ENCODE measurements around the gene NEK4. TPM values are rescaled to one million over a fixed set of nuclear protein-coding genes. Genes with fewer than 3 reads are reported as not detected.

The NEK4 gene
- total RNA-seq, 2 donors from 2014 or later = 7.3 to 14.7 TPM

GRCh38 chr3:52789746-52790040, 19.0 kb upstream of the NEK4 start:
- Mint-ChIP-seq H3K27ac (no peak overlapping the region), H3K36me3 (ENCODE audit: low read depth) (no peaks in the 10 kb centered on the region), H3K4me3 (no peak overlapping the region), H3K27me3 (peaks cover 15% of the 10 kb centered on the region), H3K4me1 (peaks cover 3% of the 10 kb centered on the region)
- DNase-seq = no peak
- H3K9me3 ChIP-seq (ENCODE audit: control insufficient read depth, low read length, poor library complexity, severe bottlenecking) = no peaks in the 10 kb centered on the region
- ATAC-seq = no peak

- Mint-ChIP-seq H3K27me3 (peaks cover 15% of the 10 kb centered on the region), H3K27ac (no peak overlapping the region), H3K4me3 (no peak overlapping the region), H3K36me3 (ENCODE audit: low read depth) (no peaks in the 10 kb centered on the region), H3K4me1 (peaks cover 3% of the 10 kb centered on the region)
- ATAC-seq (no peak), DNase-seq (no peak)
- no peaks in the 10 kb centered on the region for H3K9me3 ChIP-seq (ENCODE audit: control insufficient read depth, low read length, poor library complexity, severe bottlenecking)
Measured at GRCh38 chr3:52788890-52789745, 18.4 kb upstream of the NEK4 start.

- no peak for ATAC-seq
- Mint-ChIP-seq H3K27me3 (peaks cover 25% of the 10 kb centered on the region), H3K36me3 (ENCODE audit: low read depth) (no peaks in the 10 kb centered on the region), H3K4me1 (peaks cover 3% of the 10 kb centered on the region), H3K4me3 (no peak overlapping the region), H3K27ac (no peak overlapping the region)
- DNase-seq = no peak
- no peaks in the 10 kb centered on the region for H3K9me3 ChIP-seq (ENCODE audit: control insufficient read depth, low read length, poor library complexity, severe bottlenecking)
Measured at GRCh38 chr3:52787672-52788625, 17.2 kb upstream of the NEK4 start.

- Mint-ChIP-seq H3K27me3 (peaks cover 32% of the 10 kb centered on the region), H3K36me3 (ENCODE audit: low read depth) (no peaks in the 10 kb centered on the region), H3K4me1 (peaks cover 3% of the 10 kb centered on the region), H3K4me3 (no peak overlapping the region), H3K27ac (no peak overlapping the region)
- no peak for DNase-seq
- no peak for ATAC-seq
- no peaks in the 10 kb centered on the region for H3K9me3 ChIP-seq (ENCODE audit: control insufficient read depth, low read length, poor library complexity, severe bottlenecking)
Measured at GRCh38 chr3:52787246-52787645, 16.5 kb upstream of the NEK4 start.

GRCh38 chr3:52786330-52787215, 15.8 kb upstream of the NEK4 start:
- DNase-seq (no peak), ATAC-seq (no peak)
- Mint-ChIP-seq H3K27me3 (peaks cover 38% of the 10 kb centered on the region), H3K4me1 (peaks cover 3% of the 10 kb centered on the region), H3K4me3 (no peak overlapping the region), H3K27ac (no peak overlapping the region), H3K36me3 (ENCODE audit: low read depth) (no peaks in the 10 kb centered on the region)
- H3K9me3 ChIP-seq (ENCODE audit: control insufficient read depth, low read length, poor library complexity, severe bottlenecking) = no peaks in the 10 kb centered on the region

- Mint-ChIP-seq H3K4me1 (peaks cover 3% of the 10 kb centered on the region), H3K4me3 (no peak overlapping the region), H3K27ac (peak overlapping the region; percentile 43), H3K27me3 (peaks cover 29% of the 10 kb centered on the region), H3K36me3 (ENCODE audit: low read depth) (no peaks in the 10 kb centered on the region)
- DNase-seq (no peak), ATAC-seq (no peak)
- H3K9me3 ChIP-seq (ENCODE audit: control insufficient read depth, low read length, poor library complexity, severe bottlenecking) = no peaks in the 10 kb centered on the region
Measured at GRCh38 chr3:52784931-52785590, 14.3 kb upstream of the NEK4 start.

DNA sequence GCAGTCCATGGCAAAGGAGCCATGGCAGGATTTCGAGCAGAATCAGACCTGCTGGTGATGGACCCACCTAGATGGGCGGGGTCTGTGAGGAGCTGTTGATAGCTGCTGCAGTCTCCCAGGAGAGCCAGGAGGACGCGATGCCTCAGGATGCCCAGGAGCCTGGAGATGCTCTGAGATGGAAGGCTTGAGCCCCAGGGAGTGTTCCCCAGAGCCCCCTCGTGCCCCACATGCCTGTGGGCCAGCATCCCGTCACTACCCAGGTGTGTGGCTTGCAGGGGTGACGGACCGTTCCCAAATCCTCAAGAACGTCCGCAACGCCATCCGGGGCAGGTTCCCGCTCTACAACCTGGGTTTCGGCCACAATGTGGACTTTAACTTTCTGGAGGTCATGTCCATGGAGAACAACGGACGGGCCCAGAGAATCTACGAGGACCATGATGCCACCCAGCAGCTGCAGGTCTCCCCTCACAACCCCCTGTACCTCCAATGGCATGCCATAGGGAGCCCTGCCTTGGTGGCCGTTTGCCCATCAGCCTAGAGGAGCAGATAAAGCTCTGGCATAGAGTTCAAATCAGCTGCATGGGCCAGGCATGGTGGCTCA, 13.4 kb upstream of the NEK4 start:
- no peak for ATAC-seq
- Mint-ChIP-seq H3K36me3 (ENCODE audit: low read depth) (no peaks in the 10 kb centered on the region), H3K4me3 (no peak overlapping the region), H3K27ac (no peak overlapping the region), H3K4me1 (peaks cover 3% of the 10 kb centered on the region), H3K27me3 (peaks cover 35% of the 10 kb centered on the region)
- no peaks in the 10 kb centered on the region for H3K9me3 ChIP-seq (ENCODE audit: control insufficient read depth, low read length, poor library complexity, severe bottlenecking)
- DNase-seq = no peak

DNA sequence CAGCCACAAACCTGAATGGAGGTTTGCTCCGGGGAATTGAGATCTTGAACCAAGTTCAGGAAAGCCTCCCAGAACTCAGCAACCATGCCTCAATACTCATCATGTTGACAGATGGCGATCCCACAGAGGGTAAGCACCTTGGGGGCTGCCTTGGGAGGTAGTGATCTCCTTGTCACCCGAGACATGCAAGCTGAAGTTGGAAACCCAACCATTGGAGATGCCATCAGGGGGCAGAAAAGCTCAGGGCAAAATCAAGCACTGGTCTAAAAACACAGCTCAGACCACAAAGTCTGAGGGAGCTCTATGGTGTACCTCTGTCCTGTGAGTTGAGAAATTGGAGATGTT, 12.4 kb upstream of the NEK4 start:
- no peaks in the 10 kb centered on the region for H3K36me3 Mint-ChIP-seq (ENCODE audit: low read depth)
- no peak for ATAC-seq
- H3K4me3 Mint-ChIP-seq = no peak overlapping the region
- H3K27ac Mint-ChIP-seq = no peak overlapping the region
- H3K27me3 Mint-ChIP-seq = peaks cover 33% of the 10 kb centered on the region
- no peaks in the 10 kb centered on the region for H3K9me3 ChIP-seq (ENCODE audit: control insufficient read depth, low read length, poor library complexity, severe bottlenecking)
- no peaks in the 10 kb centered on the region for H3K4me1 Mint-ChIP-seq
- no peak for DNase-seq

DNA sequence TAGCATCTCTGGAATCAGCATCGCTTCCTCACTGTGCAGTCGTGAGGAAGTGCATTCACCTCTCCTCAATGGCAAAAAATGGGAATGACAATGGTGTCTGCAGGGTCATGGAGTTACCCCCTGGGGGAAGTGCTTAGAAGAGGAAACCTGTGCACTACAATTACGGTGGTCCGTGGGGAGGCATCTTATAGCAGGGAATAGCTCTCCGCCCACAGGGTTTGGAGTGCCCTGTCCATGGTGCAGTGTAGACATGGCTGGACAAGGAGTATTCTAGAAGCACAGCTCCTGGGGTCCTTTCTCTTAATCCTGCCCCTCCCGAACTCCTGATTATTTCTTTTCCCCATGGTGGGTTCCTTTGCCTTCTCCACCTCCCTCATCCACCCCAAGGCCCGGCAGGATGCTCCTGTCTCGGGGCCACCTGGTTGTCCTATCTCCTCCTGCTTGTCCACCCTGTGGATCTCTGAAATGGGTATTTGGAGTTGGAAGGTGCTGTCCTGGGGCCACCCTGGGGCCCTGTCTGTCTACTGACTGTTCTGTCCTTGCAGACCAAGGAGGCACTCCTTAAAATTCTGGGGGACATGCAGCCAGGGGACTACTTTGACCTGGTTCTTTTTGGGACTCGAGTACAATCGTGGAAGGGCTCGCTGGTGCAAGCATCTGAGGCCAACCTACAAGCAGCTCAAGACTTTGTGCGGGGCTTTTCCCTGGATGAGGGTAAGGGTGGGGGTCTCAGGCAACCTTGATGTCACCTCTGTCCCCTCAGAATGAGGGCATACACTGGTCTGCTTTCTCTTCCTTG, 11.9 kb upstream of the NEK4 start:
- no peak for DNase-seq

DNA sequence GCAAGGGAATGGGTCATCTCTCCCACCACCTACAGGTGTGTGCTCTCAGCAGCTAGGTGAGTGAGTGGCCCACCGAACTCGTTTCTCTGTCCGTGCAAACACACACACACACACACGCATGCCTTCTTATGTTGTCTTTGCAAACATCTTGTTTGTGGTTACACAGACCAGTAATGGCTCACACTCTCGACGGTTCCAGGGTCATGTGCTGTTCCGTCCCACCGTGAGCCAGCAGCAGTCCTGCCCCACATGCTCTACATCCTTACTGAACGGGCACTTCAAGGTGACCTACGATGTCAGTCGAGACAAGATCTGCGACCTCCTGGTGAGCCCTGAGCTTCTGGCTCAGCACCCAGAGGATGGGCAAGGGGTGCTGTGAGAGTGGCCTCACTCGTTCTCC, 11.0 kb upstream of the NEK4 start:
- DNase-seq = no peak

More for the DNA sequence above, 11.9 kb upstream of the NEK4 start:
- ATAC-seq = no peak
- no peak overlapping the region for H3K4me3 Mint-ChIP-seq
- H3K27ac Mint-ChIP-seq = no peak overlapping the region
- peaks cover 30% of the 10 kb centered on the region for H3K27me3 Mint-ChIP-seq
- no peaks in the 10 kb centered on the region for H3K9me3 ChIP-seq (ENCODE audit: control insufficient read depth, low read length, poor library complexity, severe bottlenecking)
- no peaks in the 10 kb centered on the region for H3K4me1 Mint-ChIP-seq
- H3K36me3 Mint-ChIP-seq (ENCODE audit: low read depth) = no peaks in the 10 kb centered on the region

GRCh38 chr3:52779837-52780585, 9.3 kb upstream of the NEK4 start:
- Mint-ChIP-seq H3K27me3 (peaks cover 30% of the 10 kb centered on the region), H3K4me3 (no peak overlapping the region), H3K36me3 (ENCODE audit: low read depth) (peaks cover 3% of the 10 kb centered on the region), H3K27ac (no peak overlapping the region), H3K4me1 (no peaks in the 10 kb centered on the region)
- ATAC-seq (no peak), DNase-seq (no peak)
- no peaks in the 10 kb centered on the region for H3K9me3 ChIP-seq (ENCODE audit: control insufficient read depth, low read length, poor library complexity, severe bottlenecking)

More for the DNA sequence above, 11.0 kb upstream of the NEK4 start:
- Mint-ChIP-seq H3K27me3 (peaks cover 30% of the 10 kb centered on the region), H3K4me3 (no peak overlapping the region), H3K27ac (no peak overlapping the region), H3K4me1 (no peaks in the 10 kb centered on the region), H3K36me3 (ENCODE audit: low read depth) (no peaks in the 10 kb centered on the region)
- no peak for ATAC-seq
- H3K9me3 ChIP-seq (ENCODE audit: control insufficient read depth, low read length, poor library complexity, severe bottlenecking) = no peaks in the 10 kb centered on the region

Measured in T-helper 17 cell (primary cell).